ENCODE measurements around the gene MARS2.
"Not testable (repeated sequence)": the region's sequence is repeated elsewhere in the genome, so short reads cannot be mapped to it uniquely, and the experiment has no call there.

Gene MARS2

GRCh38 chr2:197677483-197677882 is 27.7 kb upstream of the MARS2 start:
- DNase-seq (ENCODE audit: low read depth, low spot score) = no peak
- no peaks in the 10 kb centered on the region for H3K36me3 ChIP-seq (ENCODE audit: insufficient read depth, insufficient read length, low read length)
- no peaks in the 10 kb centered on the region for H3K4me1 ChIP-seq (ENCODE audit: insufficient read depth, insufficient read length)
- TF ChIP-seq ZNF274 (IDR thresholded peaks at IDR 0.05; ENCODE audit: low read depth, low read length) (no peak), SUZ12 (IDR thresholded peaks at IDR 0.05; ENCODE audit: extremely low read depth, insufficient read depth, insufficient read length) (no peak), YY1 (IDR thresholded peaks at IDR 0.05; ENCODE audit: insufficient read depth, insufficient read length) (no peak)
- no peak overlapping the region for H3K4me3 ChIP-seq (ENCODE audit: insufficient read length, low read depth)
- no peak overlapping the region for H3K9ac ChIP-seq (ENCODE audit: insufficient read length, low read depth)
- no peaks in the 10 kb centered on the region for H3K9me3 ChIP-seq (ENCODE audit: insufficient read depth, low read length)
- H3K27me3 ChIP-seq (ENCODE audit: insufficient read depth, insufficient read length) = no peaks in the 10 kb centered on the region

GRCh38 chr2:197695206-197695605 is 10.0 kb upstream of the MARS2 start:
- H3K9ac ChIP-seq (ENCODE audit: insufficient read length, low read depth); H3K27me3 ChIP-seq (ENCODE audit: insufficient read depth, insufficient read length); H3K36me3 ChIP-seq (ENCODE audit: insufficient read depth, insufficient read length, low read length); H3K4me3 ChIP-seq (ENCODE audit: insufficient read length, low read depth); H3K4me1 ChIP-seq (ENCODE audit: insufficient read depth, insufficient read length); DNase-seq (ENCODE audit: low read depth, low spot score): not testable (repeated sequence)
- H3K9me3 ChIP-seq (ENCODE audit: insufficient read depth, low read length) = peaks cover 19% of the 10 kb centered on the region

- H3K27me3 ChIP-seq (ENCODE audit: insufficient read depth, insufficient read length); DNase-seq (ENCODE audit: low read depth, low spot score); H3K36me3 ChIP-seq (ENCODE audit: insufficient read depth, insufficient read length, low read length); H3K9ac ChIP-seq (ENCODE audit: insufficient read length, low read depth); H3K4me3 ChIP-seq (ENCODE audit: insufficient read length, low read depth); H3K4me1 ChIP-seq (ENCODE audit: insufficient read depth, insufficient read length): not testable (repeated sequence)
- H3K9me3 ChIP-seq (ENCODE audit: insufficient read depth, low read length) = peaks cover 19% of the 10 kb centered on the region
Measured at GRCh38 chr2:197695971-197696370, 9.2 kb upstream of the MARS2 start.

- not testable (repeated sequence) for H3K27me3 ChIP-seq (ENCODE audit: insufficient read depth, insufficient read length); H3K9ac ChIP-seq (ENCODE audit: insufficient read length, low read depth); H3K36me3 ChIP-seq (ENCODE audit: insufficient read depth, insufficient read length, low read length); H3K4me3 ChIP-seq (ENCODE audit: insufficient read length, low read depth); H3K4me1 ChIP-seq (ENCODE audit: insufficient read depth, insufficient read length); DNase-seq (ENCODE audit: low read depth, low spot score)
- peaks cover 19% of the 10 kb centered on the region for H3K9me3 ChIP-seq (ENCODE audit: insufficient read depth, low read length)
Measured at GRCh38 chr2:197696571-197696970, 8.6 kb upstream of the MARS2 start.

GRCh38 chr2:197699724-197700123 is 5.4 kb upstream of the MARS2 start:
- H3K4me1 ChIP-seq (ENCODE audit: insufficient read depth, insufficient read length); H3K36me3 ChIP-seq (ENCODE audit: insufficient read depth, insufficient read length, low read length); H3K4me3 ChIP-seq (ENCODE audit: insufficient read length, low read depth); H3K9ac ChIP-seq (ENCODE audit: insufficient read length, low read depth); DNase-seq (ENCODE audit: low read depth, low spot score); H3K9me3 ChIP-seq (ENCODE audit: insufficient read depth, low read length); H3K27me3 ChIP-seq (ENCODE audit: insufficient read depth, insufficient read length): not testable (repeated sequence)

- H3K9me3 ChIP-seq (ENCODE audit: insufficient read depth, low read length) = peaks cover 4% of the 10 kb centered on the region; the same call in 1 of the 2 replicates
- TF ChIP-seq SUZ12 (IDR thresholded peaks at IDR 0.05; ENCODE audit: extremely low read depth, insufficient read depth, insufficient read length) (no peak), YY1 (IDR thresholded peaks at IDR 0.05; ENCODE audit: insufficient read depth, insufficient read length) (no peak), ZNF274 (IDR thresholded peaks at IDR 0.05; ENCODE audit: low read depth, low read length) (no peak)
- no peak overlapping the region for H3K4me3 ChIP-seq (ENCODE audit: insufficient read length, low read depth)
- peaks cover under 1% of the 10 kb centered on the region for H3K36me3 ChIP-seq (ENCODE audit: insufficient read depth, insufficient read length, low read length)
- H3K4me1 ChIP-seq (ENCODE audit: insufficient read depth, insufficient read length) = no peaks in the 10 kb centered on the region
- H3K27me3 ChIP-seq (ENCODE audit: insufficient read depth, insufficient read length) = no peaks in the 10 kb centered on the region
- H3K9ac ChIP-seq (ENCODE audit: insufficient read length, low read depth) = no peak overlapping the region
- no peak for DNase-seq (ENCODE audit: low read depth, low spot score)
Measured at GRCh38 chr2:197700960-197701359, 4.2 kb upstream of the MARS2 start.

GRCh38 chr2:197704434-197705120 is 592 bp upstream of the MARS2 start:
- TF ChIP-seq YY1 (IDR thresholded peaks at IDR 0.05; ENCODE audit: insufficient read depth, insufficient read length) = no peak
- no peak for TF ChIP-seq ZNF274 (IDR thresholded peaks at IDR 0.05; ENCODE audit: low read depth, low read length)
- no peak for TF ChIP-seq SUZ12 (IDR thresholded peaks at IDR 0.05; ENCODE audit: extremely low read depth, insufficient read depth, insufficient read length)
- no peaks in the 10 kb centered on the region for H3K9me3 ChIP-seq (ENCODE audit: insufficient read depth, low read length)
- peak overlapping the region; percentile 57 for H3K4me3 ChIP-seq (ENCODE audit: insufficient read length, low read depth)
- H3K9ac ChIP-seq (ENCODE audit: insufficient read length, low read depth) = peak overlapping the region; percentile 83
- peaks cover 3% of the 10 kb centered on the region for H3K4me1 ChIP-seq (ENCODE audit: insufficient read depth, insufficient read length)
- no peak for DNase-seq (ENCODE audit: low read depth, low spot score)
- no peaks in the 10 kb centered on the region for H3K27me3 ChIP-seq (ENCODE audit: insufficient read depth, insufficient read length)
- peaks cover 30% of the 10 kb centered on the region for H3K36me3 ChIP-seq (ENCODE audit: insufficient read depth, insufficient read length, low read length)
